ENCODE data around the gene OXA1L. TPM values are rescaled to one million over a fixed set of nuclear protein-coding genes. Genes with fewer than 3 reads are reported as not detected.

Gene OXA1L
- total and polyA plus RNA-seq, 2 of the 13 experiments (the other 11 are each of a cell fraction or from before 2014, with no cell fraction given), result 230 to 589 TPM

DNA sequence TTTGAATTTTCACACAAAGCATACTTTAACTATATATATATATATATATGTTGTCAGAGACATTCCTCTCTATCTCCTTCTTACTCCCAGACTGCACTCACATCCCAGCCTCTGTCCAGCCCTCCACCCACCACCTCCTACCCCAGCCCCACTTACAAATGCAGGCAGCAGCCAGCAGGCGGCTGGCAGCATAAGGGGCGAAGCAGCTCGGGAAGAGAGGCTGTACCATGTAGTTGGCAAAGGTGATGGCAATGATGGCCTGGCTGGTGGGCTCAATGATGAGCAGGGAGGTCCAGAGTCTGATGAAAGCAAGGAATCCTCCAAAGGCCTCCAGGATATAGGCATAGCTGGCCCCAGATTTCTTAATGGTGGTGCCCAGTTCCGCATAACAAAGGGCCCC is 46.3 kb downstream of the OXA1L start:
- H3K9me3 ChIP-seq (ENCODE audit: low read length), result no peaks in the 10 kb centered on the region
- H4K20me1 ChIP-seq (ENCODE audit: insufficient read depth, low read length), result no peaks in the 10 kb centered on the region
- CTCF ChIA-PET (ENCODE audit: low intra/inter-chr PET ratio, low total read pairs), result interaction anchor here (1.2 kb wide), 1 partner anchor 41 kb away, joined by 4 read pairs; no protein-coding TSS in a partner anchor
- POLR2A ChIA-PET, result interaction anchor here (0.9 to 1.6 kb wide), 4 partner anchors 10 to 46 kb away, joined by 3 to 6 read pairs (median 4); partner anchors contain the start of gene OXA1L
- H3K79me2 ChIP-seq (ENCODE audit: insufficient read depth, low read length), result no peaks in the 10 kb centered on the region
- H3K4me2 ChIP-seq (ENCODE audit: low read depth, low read length), result no peak overlapping the region
- peak; percentile 76 for ATAC-seq
- no TSS peak for BruUV-seq (replicated peaks)
- H3K9ac ChIP-seq (ENCODE audit: insufficient read depth, low read depth, low read length), result no peak overlapping the region
- no peaks in the 10 kb centered on the region for H3K36me3 ChIP-seq (replicated peaks in 1 of 2; ENCODE audit: control insufficient read depth in 1 of 2, insufficient read depth in 2 of 2, low read length in 2 of 2)
- H3K4me1 ChIP-seq (ENCODE audit: insufficient read depth, low read length), result peaks cover 36% of the 10 kb centered on the region
- no peak overlapping the region for H2AFZ ChIP-seq (ENCODE audit: low read length)
- intact Hi-C loops (cut with micrococcal nuclease; ENCODE audit: unreplicated experiment) (no loop called here), in situ Hi-C loops (cut with HindIII; ENCODE audit: extremely low pct_ligation_motif_present, low pct_unique_long_range_greater_than_20kb) (no loop called here)
- 72% methylated on average over 4 of the region's 4 CpGs for WGBS (ENCODE audit: low lambda C conversion rate)
- no peaks in the 10 kb centered on the region; a peak in 1 of 5 replicates for H3K27me3 ChIP-seq (ENCODE audit: control insufficient read depth in 1 of 2, insufficient read depth in 2 of 2, low read length in 2 of 2)
- no peak overlapping the region for H3K4me3 ChIP-seq (replicated peaks in 1 of 3; ENCODE audit: insufficient read depth in 1 of 3, low read depth in 2 of 3, low read length in 3 of 3)
- TF ChIP-seq MTA3 (CRISPR knock-in tag; IDR thresholded peaks at IDR 0.05) (no peak), ZNF572 (CRISPR knock-in tag; IDR thresholded peaks at IDR 0.05) (peak; percentile 87; the same call in 1 of the 2 replicates)
- no peak for DNase-seq (ENCODE audit: low spot score)
- no peak for FAIRE-seq
- H3K27ac ChIP-seq (ENCODE audit: extremely low read length, insufficient read depth, low read length), result no peak overlapping the region

DNA sequence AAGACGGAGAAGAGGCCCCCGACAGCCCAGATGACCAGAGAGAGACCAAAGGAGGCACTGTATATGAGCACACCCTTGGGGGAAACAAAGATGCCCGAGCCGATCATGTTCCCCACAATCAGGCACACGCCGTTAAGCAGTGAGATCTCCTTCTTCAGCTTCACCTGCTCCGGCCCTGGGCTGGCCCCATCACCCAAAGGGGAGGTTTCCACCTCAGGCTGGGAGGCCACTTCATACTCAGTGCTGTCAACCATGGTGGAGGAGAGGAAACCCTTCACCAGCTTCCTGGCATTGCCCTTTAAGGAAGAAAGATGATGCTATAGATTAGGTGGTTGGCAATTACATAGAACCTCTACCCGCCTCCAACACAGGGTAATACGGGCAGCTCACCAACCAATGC is 46.7 kb downstream of the OXA1L start:
- H2AFZ ChIP-seq (ENCODE audit: low read length), result no peak overlapping the region
- no peaks in the 10 kb centered on the region; a peak in 1 of 5 replicates for H3K27me3 ChIP-seq (ENCODE audit: control insufficient read depth in 1 of 2, insufficient read depth in 2 of 2, low read length in 2 of 2)
- H3K4me3 ChIP-seq (replicated peaks in 1 of 3; ENCODE audit: insufficient read depth in 1 of 3, low read depth in 2 of 3, low read length in 3 of 3), result no peak overlapping the region
- DNase-seq (ENCODE audit: low spot score) (no peak), FAIRE-seq (no peak), ATAC-seq (peak; percentile 8; the same call in 1 of the 3 replicates)
- no peak overlapping the region for H3K4me2 ChIP-seq (ENCODE audit: low read depth, low read length)
- in situ Hi-C loops (cut with HindIII; ENCODE audit: extremely low pct_ligation_motif_present, low pct_unique_long_range_greater_than_20kb) (no loop called here), intact Hi-C loops (cut with micrococcal nuclease; ENCODE audit: unreplicated experiment) (no loop called here)
- WGBS (ENCODE audit: low lambda C conversion rate), result 72% methylated on average over 9 of the region's 9 CpGs
- CTCF ChIA-PET (ENCODE audit: low intra/inter-chr PET ratio, low total read pairs), result interaction anchor here (1.2 kb wide), 1 partner anchor 40 kb away, joined by 4 read pairs; no protein-coding TSS in a partner anchor
- no peaks in the 10 kb centered on the region for H4K20me1 ChIP-seq (ENCODE audit: insufficient read depth, low read length)
- H3K79me2 ChIP-seq (ENCODE audit: insufficient read depth, low read length), result no peaks in the 10 kb centered on the region
- no peak overlapping the region for H3K9ac ChIP-seq (ENCODE audit: insufficient read depth, low read depth, low read length)
- H3K4me1 ChIP-seq (ENCODE audit: insufficient read depth, low read length), result peaks cover 32% of the 10 kb centered on the region
- POLR2A ChIA-PET, result interaction anchor here (0.9 to 1.6 kb wide), 4 partner anchors 10 to 47 kb away, joined by 3 to 6 read pairs (median 4); partner anchors contain the start of gene OXA1L
- H3K36me3 ChIP-seq (replicated peaks in 1 of 2; ENCODE audit: control insufficient read depth in 1 of 2, insufficient read depth in 2 of 2, low read length in 2 of 2), result no peaks in the 10 kb centered on the region
- H3K9me3 ChIP-seq (ENCODE audit: low read length), result no peaks in the 10 kb centered on the region
- no peak overlapping the region for H3K27ac ChIP-seq (ENCODE audit: extremely low read length, insufficient read depth, low read length)
- no TSS peak for BruUV-seq (replicated peaks)
- TF ChIP-seq, protein P1, sequence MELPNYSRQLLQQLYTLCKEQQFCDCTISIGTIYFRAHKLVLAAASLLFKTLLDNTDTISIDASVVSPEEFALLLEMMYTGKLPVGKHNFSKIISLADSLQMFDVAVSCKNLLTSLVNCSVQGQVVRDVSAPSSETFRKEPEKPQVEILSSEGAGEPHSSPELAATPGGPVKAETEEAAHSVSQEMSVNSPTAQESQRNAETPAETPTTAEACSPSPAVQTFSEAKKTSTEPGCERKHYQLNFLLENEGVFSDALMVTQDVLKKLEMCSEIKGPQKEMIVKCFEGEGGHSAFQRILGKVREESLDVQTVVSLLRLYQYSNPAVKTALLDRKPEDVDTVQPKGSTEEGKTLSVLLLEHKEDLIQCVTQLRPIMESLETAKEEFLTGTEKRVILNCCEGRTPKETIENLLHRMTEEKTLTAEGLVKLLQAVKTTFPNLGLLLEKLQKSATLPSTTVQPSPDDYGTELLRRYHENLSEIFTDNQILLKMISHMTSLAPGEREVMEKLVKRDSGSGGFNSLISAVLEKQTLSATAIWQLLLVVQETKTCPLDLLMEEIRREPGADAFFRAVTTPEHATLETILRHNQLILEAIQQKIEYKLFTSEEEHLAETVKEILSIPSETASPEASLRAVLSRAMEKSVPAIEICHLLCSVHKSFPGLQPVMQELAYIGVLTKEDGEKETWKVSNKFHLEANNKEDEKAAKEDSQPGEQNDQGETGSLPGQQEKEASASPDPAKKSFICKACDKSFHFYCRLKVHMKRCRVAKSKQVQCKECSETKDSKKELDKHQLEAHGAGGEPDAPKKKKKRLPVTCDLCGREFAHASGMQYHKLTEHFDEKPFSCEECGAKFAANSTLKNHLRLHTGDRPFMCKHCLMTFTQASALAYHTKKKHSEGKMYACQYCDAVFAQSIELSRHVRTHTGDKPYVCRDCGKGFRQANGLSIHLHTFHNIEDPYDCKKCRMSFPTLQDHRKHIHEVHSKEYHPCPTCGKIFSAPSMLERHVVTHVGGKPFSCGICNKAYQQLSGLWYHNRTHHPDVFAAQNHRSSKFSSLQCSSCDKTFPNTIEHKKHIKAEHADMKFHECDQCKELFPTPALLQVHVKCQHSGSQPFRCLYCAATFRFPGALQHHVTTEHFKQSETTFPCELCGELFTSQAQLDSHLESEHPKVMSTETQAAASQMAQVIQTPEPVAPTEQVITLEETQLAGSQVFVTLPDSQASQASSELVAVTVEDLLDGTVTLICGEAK (IDR thresholded peaks at IDR 0.05), result no peak
- TF ChIP-seq, protein P1 (CRISPR knock-in tag; IDR thresholded peaks at IDR 0.05), result 0 out of 2 replicates have a peak, but pooled peaks have one; percentile 30
- TF ChIP-seq ZNF562 (CRISPR knock-in tag; IDR thresholded peaks at IDR 0.05; ENCODE audit: borderline replicate concordance) (no peak), SMARCC2 (IDR thresholded peaks at IDR 0.05) (no peak)

Data from HepG2 (cell line).